Activated CD8-positive, alpha-beta memory T cell treated with anti-CD3 and anti-CD28 coated beads for 48 hours (primary cell): Measurements from ENCODE around the gene NUP210L.
A peak's percentile ranks its signal among the peaks of the same experiment; 100 is the strongest.
"Not testable (repeated sequence)": the region's sequence is repeated elsewhere in the genome, so short reads cannot be mapped to it uniquely, and the experiment has no call there.

Experiments used
- DNase-seq, 3 experiments: peaks; one replicate each; pipeline ENCODE4 v3.0.0-alpha.2; 2020; ENCODE audit warnings: low read depth in 2 of 3, low spot score in 2 of 3

NUP210L gene

DNA sequence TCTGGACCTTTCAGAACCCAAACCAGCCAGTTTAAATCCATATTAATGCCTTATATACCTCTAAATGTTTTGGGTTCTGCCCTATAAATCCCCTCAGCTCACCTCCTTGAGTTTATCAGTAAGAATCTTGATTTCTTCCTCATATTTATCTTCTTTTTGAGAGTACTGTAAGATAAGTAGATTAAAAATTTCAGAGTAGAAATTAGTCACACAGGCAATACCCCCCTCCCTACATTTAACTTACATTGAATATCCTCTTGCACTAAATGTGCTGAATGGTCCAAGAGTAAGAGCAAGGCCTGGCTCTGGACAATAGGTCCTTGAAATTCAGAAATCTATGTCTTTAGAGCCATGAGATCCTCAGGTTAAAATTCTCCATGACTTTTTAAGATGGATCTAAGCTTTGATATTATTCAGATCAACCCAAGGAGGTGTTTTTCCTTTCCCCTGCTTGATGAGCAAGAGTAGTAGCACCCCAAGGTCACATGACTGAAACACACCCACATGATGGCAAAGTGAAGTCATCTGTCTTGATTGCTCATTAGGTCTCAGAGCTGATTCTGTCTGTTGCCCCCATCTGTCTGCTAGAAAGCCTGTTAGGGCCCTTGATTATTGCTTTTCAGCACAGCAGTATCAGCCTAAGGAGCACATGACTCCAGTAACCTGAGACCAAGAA lies 15.8 kb upstream of the NUP210L start:
- DNase-seq: no peak

DNA sequence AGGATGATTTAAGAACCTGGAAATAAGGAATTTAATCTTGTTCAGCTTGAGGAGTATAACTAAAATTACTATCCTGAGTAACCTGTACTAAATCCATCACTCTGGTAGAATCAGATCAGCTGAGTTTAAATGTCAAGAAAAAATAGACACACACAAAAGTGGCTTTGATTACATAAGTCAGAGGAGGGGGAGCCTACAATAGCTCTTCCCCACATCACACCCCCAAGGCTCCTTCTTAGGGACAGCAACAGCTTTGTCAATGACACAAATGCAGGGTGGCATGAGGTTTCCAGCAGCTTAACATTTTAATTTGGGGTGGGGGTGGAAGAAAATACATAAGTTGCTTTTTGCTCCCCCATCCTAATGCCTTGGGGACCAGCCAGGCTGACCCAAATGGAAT lies 12.6 kb upstream of the NUP210L start:
- DNase-seq: no peak

DNA sequence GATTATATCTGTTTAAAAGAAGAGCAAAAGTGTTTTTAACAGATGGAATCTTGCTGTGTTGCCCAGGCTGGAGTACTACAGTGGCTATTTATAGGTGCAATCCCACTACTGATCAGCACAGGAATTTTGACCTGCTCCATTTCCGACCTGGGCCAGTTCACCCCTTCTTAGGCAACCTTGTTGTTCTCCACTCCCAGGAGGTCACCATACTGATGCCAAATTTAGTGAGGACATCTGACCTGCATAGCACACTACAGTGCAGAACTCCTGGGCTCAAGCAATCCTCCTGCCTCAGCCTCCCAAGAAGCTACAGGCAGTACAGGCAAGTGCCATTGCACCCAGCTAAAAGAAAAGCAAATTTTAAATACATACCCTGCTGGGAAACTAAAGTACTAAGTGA lies 11.3 kb upstream of the NUP210L start:
- no peak for DNase-seq

DNA sequence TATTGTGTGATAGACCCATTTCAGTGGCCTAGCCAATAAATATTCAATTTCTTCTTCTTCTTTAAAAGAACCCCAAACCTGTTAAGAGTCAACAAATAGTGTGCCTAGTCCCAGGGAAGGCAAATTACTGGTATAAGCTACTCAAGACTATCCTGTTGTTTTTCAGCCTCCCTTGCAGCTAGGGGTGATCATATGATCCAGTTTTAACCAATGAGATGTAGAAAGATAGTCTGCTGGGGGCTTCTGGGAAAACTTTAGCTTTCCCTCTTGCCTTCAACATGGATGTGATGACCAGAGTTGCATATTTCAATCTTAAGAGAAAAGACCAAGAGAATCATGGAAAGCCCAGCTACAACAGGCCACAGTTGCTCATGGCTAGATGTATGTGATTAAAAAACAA lies 4.7 kb upstream of the NUP210L start:
- no peak for DNase-seq

DNA sequence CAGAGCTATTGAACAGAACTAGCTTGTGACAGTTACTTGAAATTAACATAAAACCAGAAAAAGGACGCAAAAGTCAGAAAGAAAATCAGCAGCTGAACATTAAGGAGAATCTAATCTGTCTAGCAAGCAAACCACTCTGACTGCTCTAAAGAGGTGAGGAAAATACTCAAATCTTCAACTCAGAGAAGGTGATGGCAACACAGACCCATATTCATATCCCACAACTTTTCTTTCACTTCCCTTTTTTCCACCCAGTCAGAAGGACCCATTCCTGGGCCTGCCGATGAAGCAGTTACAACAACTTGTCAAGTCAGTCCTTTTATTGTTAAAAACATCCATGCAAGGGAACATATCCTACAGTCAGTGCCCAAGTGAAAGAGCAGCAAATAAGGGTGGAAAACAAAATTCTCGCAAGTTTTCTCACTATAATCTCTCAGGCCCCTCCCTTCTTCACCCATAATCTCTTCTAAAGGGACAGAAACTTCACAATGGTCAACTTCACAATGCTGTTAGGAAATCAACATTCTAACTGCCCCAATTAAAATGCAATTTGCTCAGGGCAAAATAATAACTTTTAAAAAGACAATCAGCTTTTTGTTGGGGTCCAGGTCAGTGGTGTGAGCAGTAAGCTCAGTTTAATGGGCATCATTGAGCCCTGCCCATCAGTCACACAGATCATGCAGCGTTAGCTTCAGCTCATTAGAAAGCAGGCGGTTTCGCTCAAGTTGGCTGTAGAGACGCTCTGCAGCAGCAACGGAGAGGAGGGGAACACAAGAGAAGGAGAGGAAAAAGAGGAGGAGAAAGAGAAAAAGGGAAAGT lies 3.6 kb upstream of the NUP210L start:
- no peak for DNase-seq

DNA sequence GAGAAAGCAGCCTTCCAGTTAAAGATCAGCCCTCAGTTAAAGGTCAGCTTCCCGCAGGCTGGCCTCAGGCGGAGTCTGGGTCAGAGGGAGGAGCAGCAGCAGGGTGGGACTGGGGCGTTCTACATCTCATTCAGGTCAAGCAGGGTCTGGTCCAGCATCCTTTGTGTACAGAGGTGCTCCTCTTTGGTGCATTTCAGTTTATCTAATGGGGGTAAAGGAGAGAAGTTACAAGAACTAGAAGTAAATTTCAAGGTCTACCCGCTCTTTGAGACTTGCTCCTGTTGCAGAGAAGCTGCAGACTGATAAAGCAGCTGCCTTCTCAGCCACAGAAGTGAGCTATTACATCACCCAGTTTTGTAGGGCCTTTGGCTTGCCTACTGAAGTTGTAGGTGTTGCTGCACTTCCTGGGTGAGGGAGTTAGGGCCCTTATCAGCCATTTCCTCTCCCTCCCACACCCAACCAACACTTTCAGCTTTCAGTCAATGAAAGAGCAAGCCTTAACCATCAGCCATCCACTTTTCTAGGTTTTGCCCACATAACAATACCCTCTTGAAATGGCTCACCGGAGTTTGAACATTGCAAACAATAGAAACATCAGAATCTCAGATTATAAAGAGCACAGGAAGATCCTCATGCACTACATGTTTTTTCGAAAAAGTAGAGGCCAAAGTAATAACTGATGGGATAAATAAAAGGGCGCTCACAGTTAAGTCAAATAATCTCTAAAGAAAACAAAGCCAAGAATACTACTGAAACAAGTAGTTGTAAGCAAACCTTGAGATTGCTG lies 2.8 kb upstream of the NUP210L start:
- DNase-seq: peak; percentile 9 to 48 (median 42)

DNA sequence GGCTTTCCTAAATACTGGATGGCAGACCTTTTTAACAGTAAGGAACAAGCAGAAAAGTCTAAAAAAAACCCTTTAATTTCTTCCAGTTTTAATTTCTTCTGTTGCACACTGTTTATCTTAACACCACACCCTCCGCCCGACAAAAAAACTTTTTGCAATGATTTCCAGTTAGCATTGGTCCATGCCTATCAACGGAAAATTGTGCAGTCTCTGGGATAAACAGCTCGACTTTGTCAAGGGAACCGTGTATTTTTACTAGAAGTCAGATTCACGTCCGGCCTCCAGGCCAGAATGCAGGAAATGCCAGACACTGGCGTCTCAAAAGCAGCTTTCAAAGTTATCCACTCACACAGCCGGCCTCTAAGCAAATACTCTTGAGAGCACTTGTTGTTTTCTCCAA lies 378 bp upstream of the NUP210L start:
- DNase-seq: no peak

DNA sequence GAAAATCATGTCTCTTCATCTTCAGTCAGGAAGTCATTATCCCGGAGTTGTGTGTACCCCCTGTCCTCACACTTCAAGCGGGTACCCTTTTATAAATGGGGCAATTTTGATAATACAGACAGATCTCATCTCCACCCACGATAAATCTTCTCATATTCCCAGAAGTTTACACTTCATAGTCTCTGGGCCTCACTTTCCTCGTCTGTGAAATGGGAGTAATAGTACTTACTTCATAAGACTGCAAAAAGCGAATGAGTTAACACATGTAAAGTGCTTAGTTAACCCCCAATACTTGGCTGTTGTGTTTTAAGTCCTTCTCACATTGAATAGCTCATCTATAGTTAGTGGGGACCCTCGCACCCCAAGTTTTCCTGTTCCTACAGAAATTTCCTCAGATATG lies 820 bp downstream of the NUP210L start:
- no peak for DNase-seq

DNA sequence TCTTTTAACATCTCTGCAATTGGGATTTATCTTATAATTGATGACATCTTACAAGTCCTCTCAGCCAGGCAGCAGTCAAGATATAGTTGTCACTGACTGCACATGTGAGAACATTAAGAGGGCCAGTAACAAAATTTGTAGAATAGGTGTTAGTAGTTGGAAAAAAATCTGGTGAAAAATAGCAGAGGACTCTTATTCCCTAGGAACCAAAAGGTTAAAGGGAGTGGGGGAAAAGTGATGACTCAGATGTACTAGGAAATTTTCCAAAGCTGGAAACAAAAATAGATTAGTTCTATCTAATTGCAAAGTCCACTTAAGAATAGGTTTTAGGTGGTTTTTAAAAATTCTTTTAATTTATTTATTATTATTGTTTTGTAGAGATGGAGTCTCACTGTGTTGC lies 3.6 kb downstream of the NUP210L start:
- DNase-seq: no peak

DNA sequence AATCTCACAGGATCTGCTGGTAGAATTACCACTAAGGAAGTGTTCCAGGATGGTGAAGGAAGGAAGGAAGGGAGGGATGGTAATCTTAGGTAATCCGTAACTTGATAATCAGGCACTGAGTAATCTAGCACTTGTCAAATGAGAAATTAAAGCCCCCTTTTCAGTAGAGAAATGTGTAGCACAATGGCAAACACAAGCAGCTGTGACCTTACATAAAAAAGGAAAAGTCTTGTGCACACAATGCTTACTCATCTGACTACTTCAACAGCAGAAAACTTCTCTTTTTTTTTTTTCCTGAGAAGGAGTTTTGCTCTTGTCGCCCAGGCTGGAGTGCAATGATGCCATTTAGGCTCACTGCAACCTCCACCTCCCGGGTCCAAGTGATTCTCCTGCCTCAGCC lies 6.1 kb downstream of the NUP210L start:
- no peak for DNase-seq

DNA sequence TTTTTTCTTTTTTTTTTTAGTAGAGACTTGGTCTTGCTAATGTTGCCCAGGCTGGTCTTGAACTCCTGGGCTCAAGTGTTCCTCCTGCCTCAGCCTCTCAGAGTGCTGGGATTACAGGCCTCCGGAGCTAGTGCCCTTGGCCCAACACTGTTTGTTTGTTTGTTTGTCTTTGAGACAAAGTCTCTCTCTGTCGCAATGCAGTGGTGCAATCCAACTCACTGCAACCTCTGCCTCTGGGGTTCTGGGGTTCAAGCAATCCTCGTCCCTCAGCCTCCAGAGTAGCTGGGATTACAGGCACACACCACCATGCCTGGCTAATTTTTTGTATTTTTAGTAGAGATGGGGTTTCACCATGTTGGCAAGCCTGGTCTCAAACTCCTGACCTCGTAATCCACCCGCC lies 7.4 kb downstream of the NUP210L start:
- DNase-seq: not testable (repeated sequence)

DNA sequence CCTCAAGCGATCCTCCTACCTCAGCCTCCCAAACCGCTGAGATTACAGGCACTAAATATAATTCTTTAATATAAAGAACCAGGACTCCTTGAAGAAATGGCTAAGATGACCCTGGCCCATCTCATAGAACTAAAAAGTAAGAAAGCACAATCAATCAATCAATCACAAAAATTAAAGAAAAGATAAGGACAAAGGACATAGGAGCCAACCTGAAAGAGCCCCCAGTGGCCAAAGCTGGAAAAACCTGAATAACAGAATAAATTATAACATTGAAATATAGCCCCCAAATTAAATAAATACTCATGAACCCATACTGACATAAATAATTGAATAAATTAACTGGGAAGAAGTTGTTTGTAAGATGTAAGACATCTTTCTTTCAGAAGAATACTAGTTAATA lies 8.9 kb downstream of the NUP210L start:
- DNase-seq: no peak

DNA sequence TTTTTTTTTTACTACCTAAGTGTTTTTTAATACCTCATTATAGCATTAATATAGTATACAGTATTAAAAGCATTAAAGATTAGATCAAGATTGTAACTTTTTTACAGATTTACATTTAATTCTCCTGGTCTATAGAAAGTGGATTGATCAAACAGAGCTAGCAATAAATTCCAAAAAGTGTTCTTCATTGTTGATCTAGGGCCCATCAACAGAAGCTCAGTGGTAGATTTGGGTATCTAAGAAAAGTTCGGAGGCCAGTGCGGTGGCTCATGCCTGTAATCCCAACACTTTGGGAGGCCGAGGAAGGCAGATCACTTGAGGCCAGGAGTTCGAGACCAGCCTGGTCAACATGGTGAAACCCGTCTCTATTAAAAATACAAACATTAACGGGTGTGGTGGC lies 12.5 kb downstream of the NUP210L start:
- DNase-seq: no peak

DNA sequence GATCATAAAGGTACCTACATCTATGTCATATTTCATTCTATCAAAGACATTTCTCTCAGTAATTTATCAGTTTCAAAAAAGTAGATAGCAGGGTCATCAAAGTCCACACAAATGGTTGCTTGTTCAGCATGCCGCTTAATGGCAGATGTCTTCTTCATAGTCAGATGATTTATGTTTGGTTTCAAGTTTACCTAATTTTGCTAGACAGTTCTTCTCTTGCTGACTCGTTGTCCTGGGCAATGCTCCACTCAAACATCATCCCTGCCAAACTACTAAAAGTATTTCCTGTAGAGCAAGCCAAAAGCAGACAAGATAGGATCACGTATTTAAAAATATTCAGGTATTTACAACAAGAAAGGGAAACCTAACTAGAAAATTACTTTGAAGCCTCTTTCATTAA lies 13.6 kb downstream of the NUP210L start:
- DNase-seq: no peak

DNA sequence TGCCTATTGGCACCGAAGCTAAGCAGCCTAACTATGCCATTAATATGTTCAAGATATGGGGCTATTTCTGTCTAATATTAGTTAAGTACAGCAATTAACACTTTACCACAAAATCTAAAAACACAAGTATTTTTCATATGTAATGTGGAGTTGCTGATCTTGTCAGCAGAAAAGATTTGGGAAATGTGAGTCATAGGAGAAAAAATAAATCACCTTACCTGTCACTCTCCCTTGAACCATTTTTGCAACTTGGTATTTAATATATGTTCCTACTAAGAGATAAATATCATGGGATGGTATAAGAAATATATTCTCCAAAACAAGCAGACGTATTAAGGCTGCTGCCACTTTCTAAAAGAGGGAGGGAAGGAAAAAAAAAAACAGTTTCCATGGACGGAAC lies 17.0 kb downstream of the NUP210L start:
- no peak for DNase-seq

DNA sequence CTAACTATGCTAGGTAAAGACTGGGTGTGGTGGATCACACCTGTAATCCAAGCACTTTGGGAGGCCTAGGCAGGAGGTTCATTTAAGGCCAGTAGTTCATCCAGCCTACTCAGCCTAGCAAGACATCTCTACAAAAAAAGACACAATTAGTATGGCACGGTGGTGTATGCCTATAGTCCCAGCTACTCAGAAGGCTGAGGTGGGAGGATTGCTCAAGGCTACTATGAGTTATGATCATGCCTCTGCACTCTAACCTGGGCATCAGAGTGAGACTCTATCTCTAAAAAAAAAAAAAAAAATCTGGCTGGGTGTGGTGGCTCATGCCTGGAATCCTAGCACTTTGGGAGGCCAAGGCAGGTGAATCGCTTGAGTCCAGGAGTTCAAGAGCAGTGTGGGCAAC lies 21.6 kb downstream of the NUP210L start:
- DNase-seq: no peak

DNA sequence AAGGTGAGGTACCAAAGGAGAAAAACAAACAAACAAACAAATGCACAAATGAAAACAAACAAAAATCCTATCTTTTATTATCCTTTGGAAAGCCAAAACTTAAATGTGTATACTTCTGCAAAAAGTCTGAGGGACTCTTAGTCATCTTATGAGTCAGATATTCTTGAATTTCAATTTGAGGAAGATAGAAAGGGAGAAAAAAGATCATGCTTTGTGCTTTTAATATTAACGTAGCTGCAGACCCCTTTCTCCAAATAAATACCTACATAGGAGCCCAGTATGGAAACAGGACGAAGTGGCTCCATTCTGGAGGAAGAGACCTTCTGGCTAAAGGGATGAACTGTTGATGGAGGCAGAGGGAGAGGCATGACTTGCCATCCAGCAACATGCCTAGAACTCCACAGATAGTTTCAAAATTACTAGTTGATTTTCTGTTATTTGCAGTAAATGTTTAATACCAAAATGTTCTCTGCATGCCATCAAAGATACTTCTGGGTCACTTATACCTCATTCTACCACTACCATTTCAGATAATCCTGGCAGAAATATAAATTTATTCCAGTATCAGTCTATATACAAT lies 25.4 kb downstream of the NUP210L start:
- no peak for DNase-seq

DNA sequence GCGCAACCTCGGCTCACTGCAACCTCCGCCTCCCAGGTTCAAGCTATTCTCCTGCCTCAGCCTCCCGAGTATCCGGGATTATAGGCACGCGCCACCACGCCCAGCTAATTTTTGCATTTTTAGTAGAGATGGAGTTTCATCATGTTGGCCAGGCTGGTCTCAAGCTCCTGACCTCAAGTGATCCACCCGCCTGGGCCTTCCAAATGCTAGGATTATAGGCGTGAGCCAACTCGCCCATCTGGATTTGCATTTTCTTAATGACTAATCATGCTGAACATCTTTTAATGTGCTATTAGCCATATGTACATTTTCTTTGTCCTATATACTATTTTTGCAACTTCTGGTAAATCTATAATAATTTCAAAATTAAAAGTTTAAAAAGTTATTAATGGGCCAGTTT lies 31.7 kb downstream of the NUP210L start:
- DNase-seq: not testable (repeated sequence)

DNA sequence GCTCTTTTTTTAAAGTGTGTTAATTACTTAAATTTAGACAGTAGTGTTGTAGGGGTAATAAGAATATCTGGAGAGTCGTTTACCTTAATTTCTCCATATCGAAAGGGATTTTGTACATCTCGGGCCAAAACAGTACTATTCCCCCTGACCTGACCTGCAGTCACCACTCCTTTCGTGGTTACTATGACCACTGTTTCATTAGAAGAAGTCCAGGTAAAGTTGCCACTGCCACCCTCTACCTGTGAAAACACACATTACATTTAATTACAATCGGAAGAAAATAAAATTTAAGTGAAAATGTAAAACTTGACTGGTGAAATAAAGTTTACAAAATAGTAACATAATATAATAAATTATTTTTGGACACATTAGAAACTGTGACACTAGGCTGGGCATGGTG lies 37.2 kb downstream of the NUP210L start:
- no peak for DNase-seq

DNA sequence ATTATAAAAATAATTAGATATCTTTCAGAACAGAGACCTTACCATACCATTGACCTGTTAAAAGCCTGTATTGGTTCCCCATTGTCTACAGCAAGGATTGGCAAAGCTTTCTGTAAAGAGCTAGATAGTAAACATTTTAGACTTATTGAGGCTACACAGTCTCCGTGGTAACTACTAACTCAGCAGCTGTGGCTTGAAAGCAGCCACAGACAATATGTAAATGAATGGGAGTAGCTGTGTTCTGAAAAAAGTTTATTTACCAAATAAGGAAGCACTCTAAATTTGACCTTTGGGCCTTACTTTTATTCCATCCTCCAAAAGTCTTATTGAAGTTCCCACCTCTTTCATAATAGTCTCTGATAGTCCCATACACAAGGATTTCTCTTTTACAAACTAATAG lies 39.7 kb downstream of the NUP210L start:
- DNase-seq: no peak

DNA sequence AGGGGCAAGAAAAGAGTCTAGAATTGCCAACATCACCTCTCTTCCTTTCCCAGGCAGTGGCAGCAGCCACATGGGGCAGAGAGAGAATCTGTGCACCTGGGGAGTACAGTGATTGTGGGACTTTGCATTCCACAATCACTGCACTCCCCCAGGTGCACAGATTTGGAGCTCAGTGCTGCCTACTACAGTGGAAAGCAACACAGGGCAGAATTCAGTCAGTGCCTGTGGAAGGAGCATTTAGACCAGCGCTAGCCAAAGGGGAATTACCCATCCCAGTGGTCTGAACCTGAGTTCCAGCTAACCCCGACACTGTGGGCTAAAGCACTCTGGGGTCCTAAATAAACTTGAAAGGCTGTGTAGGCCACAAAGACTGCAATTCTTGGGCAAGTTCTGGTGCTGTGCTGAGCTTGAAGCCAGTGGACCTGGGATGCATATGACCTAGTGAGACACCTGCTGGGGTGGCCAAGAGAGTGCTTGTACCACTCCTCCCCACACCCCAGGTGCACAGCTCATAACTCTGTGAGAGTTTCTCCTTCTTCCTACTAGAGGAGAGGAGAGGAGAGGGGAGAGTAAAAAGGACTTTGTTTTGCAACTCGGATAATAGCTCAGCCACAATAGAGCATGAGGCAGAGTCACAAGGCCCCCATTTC lies 50.3 kb downstream of the NUP210L start:
- no peak for DNase-seq
